Choroid plexus epithelial cell (primary cell): ENCODE data around the gene SLC39A7.

ENCODE experiments used
- DNase-seq: peaks from one replicate; pipeline ENCODE4 v3.0.0-alpha.2; 2010; ENCODE audit warnings: low read depth
- H3K4me3 ChIP-seq: 2 replicates; pipeline ENCODE4 v1.5.1; 2011; ENCODE audit warnings: low read depth, mild to moderate bottlenecking, control low read depth, low read length, moderate library complexity
- CTCF ChIP-seq: conservative IDR thresholded peaks from 2 replicates; pipeline ENCODE4 v1.5.1; 2011; ENCODE audit warnings: low read depth, mild to moderate bottlenecking, control low read depth, inconsistent platforms, low read length, moderate library complexity

SLC39A7 gene

GRCh38 chr6:33195304-33196165, 5.1 kb upstream of the SLC39A7 start:
- H3K4me3 ChIP-seq, result no peak overlapping the region
- no peak for DNase-seq

GRCh38 chr6:33197431-33198048, 3.1 kb upstream of the SLC39A7 start:
- peak; percentile 81 for DNase-seq
- no peak overlapping the region for H3K4me3 ChIP-seq
- peak; percentile 83 for TF ChIP-seq CTCF

More at GRCh38 chr6:33195304-33196165, 5.1 kb upstream of the SLC39A7 start:
- no peak for TF ChIP-seq CTCF

- DNase-seq, result no peak
- no peak overlapping the region for H3K4me3 ChIP-seq
- no peak for TF ChIP-seq CTCF
Observed at GRCh38 chr6:33198159-33198852, 2.4 kb upstream of the SLC39A7 start.

- TF ChIP-seq CTCF, result no peak
- peak overlapping the region; percentile 94 for H3K4me3 ChIP-seq
- DNase-seq, result no peak
Observed at GRCh38 chr6:33198853-33199436, 1.7 kb upstream of the SLC39A7 start.

- no peak for TF ChIP-seq CTCF
- DNase-seq, result peak; percentile 46
Observed at GRCh38 chr6:33199687-33200218, 914 bp upstream of the SLC39A7 start.

GRCh38 chr6:33201147-33201545, 479 bp downstream of the SLC39A7 start:
- peak overlapping the region; percentile 94 for H3K4me3 ChIP-seq
- TF ChIP-seq CTCF, result no peak
- DNase-seq, result no peak

More at GRCh38 chr6:33199687-33200218, 914 bp upstream of the SLC39A7 start:
- H3K4me3 ChIP-seq, result peak overlapping the region; percentile 94
